HEK293T (cell line): ENCODE data around the gene THSD4.

Experiments
- BHLHE40 ChIP-seq: fragments of 450-650 bp; IDR thresholded peaks from 2 replicates; pipeline ENCODE4 v1.6.1; 2016; ENCODE audit warnings: mild to moderate bottlenecking, moderate library complexity, borderline replicate concordance
- FOXA1 ChIP-seq: fragments of 450-650 bp; IDR thresholded peaks from 2 replicates; pipeline ENCODE4 v1.6.1; 2016; ENCODE audit warnings: mild to moderate bottlenecking
- FOXK2 ChIP-seq: fragments of 450-650 bp; IDR thresholded peaks from 2 replicates; pipeline ENCODE4 v1.6.1; 2016; ENCODE audit warnings: mild to moderate bottlenecking
- FOXM1 ChIP-seq: fragments of 450-650 bp; IDR thresholded peaks from 2 replicates; pipeline ENCODE4 v1.6.1; 2017; ENCODE audit warnings: mild to moderate bottlenecking, borderline replicate concordance
- L3MBTL2 ChIP-seq: fragments of 450-650 bp; conservative IDR thresholded peaks from 2 replicates; pipeline ENCODE4 v1.6.1; 2016; ENCODE audit warnings: mild to moderate bottlenecking
- NFRKB ChIP-seq: fragments of 450-650 bp; IDR thresholded peaks from 2 replicates; pipeline ENCODE4 v1.6.1; 2016; ENCODE audit warnings: mild to moderate bottlenecking, moderate library complexity
- PKNOX1 ChIP-seq: fragments of 450-650 bp; IDR thresholded peaks from 2 replicates; pipeline ENCODE4 v1.6.1; 2016
- SP1 ChIP-seq: fragments of 450-650 bp; IDR thresholded peaks from 2 replicates; pipeline ENCODE4 v1.6.1; 2017
- SUZ12 ChIP-seq: fragments of 450-650 bp; IDR thresholded peaks from 2 replicates; pipeline ENCODE4 v1.6.1; 2016; ENCODE audit warnings: mild to moderate bottlenecking
- TARDBP ChIP-seq: fragments of 450-650 bp; IDR thresholded peaks from 2 replicates; pipeline ENCODE4 v1.6.1; 2016

- TF ChIP-seq L3MBTL2: no peak
- no peak for TF ChIP-seq BHLHE40
- no peak for TF ChIP-seq PKNOX1
- TF ChIP-seq SUZ12: no peak
- TF ChIP-seq TARDBP: no peak
- TF ChIP-seq FOXA1: no peak
- TF ChIP-seq SP1: no peak
- TF ChIP-seq FOXK2: no peak
- no peak for TF ChIP-seq NFRKB
- TF ChIP-seq FOXM1: no peak
Measured at GRCh38 chr15:71632576-71633195, 517.4 kb downstream of the THSD4 start.
